ENCODE measurements around the gene CENPK.
"Not testable (repeated sequence)": the region's sequence is repeated elsewhere in the genome, so short reads cannot be mapped to it uniquely, and the experiment has no call there.

CENPK gene

DNA sequence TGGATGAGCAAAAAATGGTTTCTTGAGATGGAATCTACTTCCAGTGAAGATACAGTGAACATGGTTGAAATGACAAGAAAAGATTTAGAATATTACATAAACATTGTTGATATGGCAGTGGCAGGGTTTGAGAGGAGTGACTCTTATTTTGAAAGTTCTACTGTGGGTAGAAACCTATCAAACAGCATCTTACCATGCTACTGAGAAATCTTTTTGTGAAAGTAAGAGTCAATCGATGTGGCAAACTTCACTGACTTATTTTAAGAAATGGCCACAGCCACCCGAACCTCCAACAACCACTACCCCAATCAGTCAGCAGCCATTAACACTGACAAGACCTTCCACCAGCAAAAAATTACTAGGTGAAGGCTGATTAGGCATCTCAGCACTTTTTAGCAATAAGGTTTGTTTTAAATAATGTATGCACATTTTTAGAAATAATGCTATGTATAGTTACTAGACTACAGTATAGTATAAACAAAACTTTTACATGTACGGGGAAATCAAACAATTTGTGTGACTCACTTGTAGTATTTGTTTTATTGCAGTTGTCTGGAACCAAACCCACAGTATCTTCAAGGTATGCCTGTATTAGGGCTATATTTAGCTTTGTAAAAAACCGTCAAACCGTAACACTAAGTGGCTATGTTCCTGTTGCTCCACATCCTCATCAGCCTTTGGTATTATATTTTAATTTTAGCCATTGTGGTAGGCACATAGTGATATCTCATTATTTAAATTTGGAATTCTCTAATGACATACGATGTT is 50.6 kb downstream of the CENPK start:
- no peak for DNase-seq
- in situ Hi-C loops (cut with MboI; ENCODE audit: low pct_unique_long_range_greater_than_20kb, low sequenced_read_pairs), result no loop called here

- in situ Hi-C loops (cut with MboI; ENCODE audit: low pct_unique_long_range_greater_than_20kb, low sequenced_read_pairs), result no loop called here
- DNase-seq, result no peak
These were observed 54.0 kb downstream of the CENPK start for GRCh38 chr5:65508978-65509377.

DNA sequence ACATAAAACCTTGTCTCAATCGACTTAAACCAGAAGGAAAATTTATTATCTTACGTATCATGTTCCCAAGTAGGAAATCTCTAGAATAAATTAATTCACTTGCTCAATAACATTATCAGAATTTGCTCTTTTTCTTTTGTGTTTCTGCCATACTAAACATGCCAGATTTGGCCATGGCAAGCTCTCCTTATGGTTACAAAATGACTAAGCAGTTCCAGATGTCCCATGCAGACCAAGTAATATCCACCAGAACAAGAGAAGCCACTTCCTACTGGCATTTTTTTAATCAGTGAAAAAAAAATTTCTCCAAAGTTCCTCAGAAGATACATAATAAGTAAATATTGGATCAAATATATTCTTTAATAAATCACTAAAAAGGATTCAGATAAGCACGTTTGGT is 56.0 kb downstream of the CENPK start:
- in situ Hi-C loops (cut with MboI; ENCODE audit: low pct_unique_long_range_greater_than_20kb, low sequenced_read_pairs), result no loop called here
- no peak for DNase-seq

DNA sequence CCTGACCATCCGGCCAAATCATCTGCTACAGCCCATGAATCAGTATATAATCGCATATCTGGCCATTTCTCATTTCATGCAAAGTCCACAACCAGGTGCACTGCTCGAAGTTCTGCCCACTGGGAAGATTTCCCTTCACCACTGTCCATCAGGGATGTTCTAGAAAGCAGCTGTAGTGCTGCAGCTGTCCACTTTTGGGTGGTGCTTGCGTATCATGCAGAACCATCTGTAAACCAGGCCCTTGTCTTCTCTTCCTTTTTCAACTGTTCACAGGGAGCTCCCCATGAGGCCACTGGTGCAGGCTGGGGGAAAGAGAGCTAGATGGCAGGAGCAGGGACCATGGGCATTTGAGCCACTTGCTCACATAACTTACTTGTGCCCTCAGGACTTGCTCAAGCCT is 73.8 kb downstream of the CENPK start:
- no peak for DNase-seq
- in situ Hi-C loops (cut with MboI; ENCODE audit: low pct_unique_long_range_greater_than_20kb, low sequenced_read_pairs), result loop anchor here (25.0 kb wide), 2 partner anchors 402 to 677 kb away; no protein-coding TSS in a partner anchor

DNA sequence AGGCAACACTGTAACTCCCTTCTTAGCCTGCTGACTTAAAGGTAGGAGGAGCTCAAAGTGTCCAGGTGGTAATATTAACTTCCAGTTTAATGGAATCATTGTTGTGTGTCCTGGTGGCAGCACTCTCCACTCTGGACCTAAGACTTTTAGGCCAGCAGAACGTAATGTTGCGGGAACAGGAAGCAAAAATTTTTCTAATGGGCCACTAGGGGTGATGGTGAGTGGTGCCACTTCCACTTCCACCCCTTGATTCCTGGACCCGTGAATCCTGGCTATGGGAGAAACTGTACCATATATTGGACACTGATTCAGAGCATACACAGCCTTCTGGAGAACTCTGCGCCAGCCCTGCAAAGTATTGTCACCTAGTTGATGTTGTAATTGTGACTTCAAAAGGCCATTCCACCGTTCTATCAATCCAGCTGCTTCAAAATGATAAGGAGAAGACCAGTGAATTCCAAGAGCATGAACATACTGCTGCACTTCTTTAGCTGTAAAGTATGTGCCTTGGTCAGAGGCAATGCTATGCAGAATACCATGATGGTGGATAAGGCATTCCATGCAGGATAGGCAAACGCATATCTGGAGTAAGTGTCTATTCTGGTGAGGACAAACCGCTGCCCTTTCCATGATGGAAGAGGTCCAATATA is 74.8 kb downstream of the CENPK start:
- in situ Hi-C loops (cut with MboI; ENCODE audit: low pct_unique_long_range_greater_than_20kb, low sequenced_read_pairs), result loop anchor here (25.0 kb wide), 2 partner anchors 401 to 676 kb away; no protein-coding TSS in a partner anchor
- DNase-seq, result not testable (repeated sequence)

- in situ Hi-C loops (cut with MboI; ENCODE audit: low pct_unique_long_range_greater_than_20kb, low sequenced_read_pairs), result loop anchor here (25.0 kb wide), 2 partner anchors 400 to 675 kb away; no protein-coding TSS in a partner anchor
- not testable (repeated sequence) for DNase-seq
These were observed 76.2 kb downstream of the CENPK start for GRCh38 chr5:65486803-65487202.

GRCh38 chr5:65485405-65485804 is 77.6 kb downstream of the CENPK start:
- in situ Hi-C loops (cut with MboI; ENCODE audit: low pct_unique_long_range_greater_than_20kb, low sequenced_read_pairs), result loop anchor here (25.0 kb wide), 2 partner anchors 398 to 673 kb away; no protein-coding TSS in a partner anchor
- no peak for DNase-seq

- in situ Hi-C loops (cut with MboI; ENCODE audit: low pct_unique_long_range_greater_than_20kb, low sequenced_read_pairs), result loop anchor here (25.0 kb wide), 2 partner anchors 396 to 671 kb away; no protein-coding TSS in a partner anchor
These were observed 79.2 kb downstream of the CENPK start for GRCh38 chr5:65483546-65484346.

DNA sequence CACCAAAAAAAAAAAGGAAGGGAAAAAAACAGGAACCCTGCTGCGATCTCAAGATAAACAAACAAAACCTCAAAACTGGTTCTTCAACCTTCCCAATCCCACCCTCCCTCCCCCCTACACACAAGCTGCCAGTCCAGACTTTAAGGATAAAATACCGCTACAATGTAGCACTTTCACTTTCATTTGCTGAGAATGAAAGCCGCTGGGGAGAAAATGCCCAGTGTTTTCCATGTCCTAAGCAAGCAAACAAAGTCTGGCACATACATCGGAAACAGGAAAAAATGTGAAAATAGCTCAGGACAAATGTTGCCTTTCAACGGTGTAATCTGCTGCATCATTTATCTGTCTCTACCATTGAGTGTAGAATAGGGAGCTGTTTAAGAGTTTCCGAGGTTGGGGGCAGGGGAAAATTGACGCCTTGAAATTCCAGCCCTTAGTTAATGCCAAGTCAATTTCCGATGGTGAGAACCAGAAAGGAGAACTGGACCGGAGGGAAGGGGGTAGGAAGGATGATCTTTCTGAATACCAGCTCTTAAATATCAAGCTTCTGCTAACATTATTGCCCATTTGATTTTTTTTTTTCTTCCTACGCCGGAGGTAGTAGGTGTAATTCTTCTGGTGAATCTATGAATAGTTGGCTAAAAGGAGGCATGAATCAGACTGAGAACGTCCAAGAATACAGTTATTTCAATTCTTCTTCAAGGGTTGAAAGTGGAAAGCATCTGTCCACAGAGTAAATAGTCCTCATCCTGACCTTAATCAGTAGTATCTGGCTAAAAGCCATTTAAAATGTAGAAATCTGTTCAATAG is 80.0 kb downstream of the CENPK start:
- no peak for DNase-seq
- in situ Hi-C loops (cut with MboI; ENCODE audit: low pct_unique_long_range_greater_than_20kb, low sequenced_read_pairs), result loop anchor here (25.0 kb wide), 2 partner anchors 396 to 671 kb away; no protein-coding TSS in a partner anchor

More at GRCh38 chr5:65483546-65484346, 79.2 kb downstream of the CENPK start:
- peak; percentile 62 for DNase-seq

DNA sequence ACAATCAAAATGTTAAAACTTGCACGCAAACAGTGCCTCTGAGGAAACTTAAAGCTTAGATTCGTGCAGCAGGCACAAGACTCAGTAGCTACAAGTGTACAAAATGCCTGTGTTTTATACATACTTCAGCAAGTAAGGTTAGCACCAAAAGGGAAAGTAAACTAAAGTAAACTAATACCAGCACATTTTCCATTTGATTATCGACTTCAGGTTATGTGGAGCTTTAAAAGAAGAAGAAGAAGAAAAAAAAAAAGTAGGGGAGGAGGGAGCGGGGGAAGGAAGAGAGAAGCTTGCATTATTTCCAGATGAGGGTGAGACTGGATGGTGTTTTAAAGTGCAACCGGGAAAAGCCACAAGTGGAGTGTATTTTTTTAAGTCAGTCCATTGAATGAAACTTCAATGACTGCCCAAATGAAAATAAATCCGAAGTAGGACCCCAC is 80.7 kb downstream of the CENPK start:
- in situ Hi-C loops (cut with MboI; ENCODE audit: low pct_unique_long_range_greater_than_20kb, low sequenced_read_pairs), result loop anchor here (25.0 kb wide), 2 partner anchors 395 to 670 kb away; no protein-coding TSS in a partner anchor
- peak; percentile 67 for DNase-seq

GRCh38 chr5:65481635-65482295 is 81.2 kb downstream of the CENPK start, which contains the start of gene ADAMTS6:
Gene ADAMTS6, minus strand, starts transcription at chr5:65481920. Its CDS starts 8,247 bp downstream, at chr5:65473673.
- peak; percentile 83 for DNase-seq

GRCh38 chr5:65481171-65481581 is 81.8 kb downstream of the CENPK start:
- in situ Hi-C loops (cut with MboI; ENCODE audit: low pct_unique_long_range_greater_than_20kb, low sequenced_read_pairs), result loop anchor here (25.0 kb wide), 2 partner anchors 394 to 669 kb away; no protein-coding TSS in a partner anchor
- DNase-seq, result no peak

More at GRCh38 chr5:65481635-65482295, 81.2 kb downstream of the CENPK start, which contains the start of gene ADAMTS6:
- in situ Hi-C loops (cut with MboI; ENCODE audit: low pct_unique_long_range_greater_than_20kb, low sequenced_read_pairs), result loop anchor here (25.0 kb wide), 2 partner anchors 394 to 669 kb away; no protein-coding TSS in a partner anchor

- peak; percentile 65 for DNase-seq
These were observed 82.6 kb downstream of the CENPK start for GRCh38 chr5:65480306-65480865.

DNA sequence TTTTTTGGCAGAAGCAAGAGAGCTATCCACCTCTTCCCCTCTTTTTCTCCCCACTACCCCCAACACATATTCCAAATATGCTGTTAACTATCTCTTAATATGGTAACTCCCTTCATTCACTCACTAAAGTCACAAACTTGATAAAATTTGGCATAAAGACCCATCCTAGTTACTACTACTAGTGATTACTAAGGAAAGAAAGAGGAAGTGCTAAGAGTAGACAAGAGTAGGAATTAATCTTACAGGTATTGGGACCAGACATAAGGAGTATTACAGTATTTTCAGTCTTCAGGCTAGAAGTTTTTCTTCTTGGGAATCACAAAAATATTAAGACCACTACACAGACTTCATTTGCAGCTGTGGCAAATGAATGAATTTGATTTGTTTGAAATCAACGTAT is 83.4 kb downstream of the CENPK start:
- DNase-seq, result peak; percentile 15
- in situ Hi-C loops (cut with MboI; ENCODE audit: low pct_unique_long_range_greater_than_20kb, low sequenced_read_pairs), result loop anchor here (25.0 kb wide), 2 partner anchors 392 to 667 kb away; no protein-coding TSS in a partner anchor

More at GRCh38 chr5:65480306-65480865, 82.6 kb downstream of the CENPK start:
- in situ Hi-C loops (cut with MboI; ENCODE audit: low pct_unique_long_range_greater_than_20kb, low sequenced_read_pairs), result loop anchor here (25.0 kb wide), 2 partner anchors 393 to 668 kb away; no protein-coding TSS in a partner anchor

DNA sequence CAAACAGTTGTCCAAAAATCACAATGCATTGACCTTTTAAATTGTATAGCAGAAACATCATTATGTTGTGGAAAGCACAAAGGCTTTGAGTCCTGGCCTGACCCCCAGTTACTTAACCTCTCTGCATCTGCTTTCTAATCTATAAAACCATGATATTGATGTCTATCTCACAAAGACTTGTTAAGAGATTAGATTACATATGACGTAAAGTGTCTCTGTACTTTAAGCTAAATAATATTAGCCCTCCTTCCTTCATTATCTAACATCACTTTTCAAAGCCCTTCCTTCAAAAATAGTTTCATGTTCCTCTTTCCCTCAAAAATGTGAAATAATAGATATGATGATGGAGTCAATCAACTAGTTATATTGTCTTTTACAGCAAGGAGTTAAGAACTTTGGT is 84.6 kb downstream of the CENPK start:
- DNase-seq, result no peak
- in situ Hi-C loops (cut with MboI; ENCODE audit: low pct_unique_long_range_greater_than_20kb, low sequenced_read_pairs), result loop anchor here (25.0 kb wide), 2 partner anchors 391 to 666 kb away; no protein-coding TSS in a partner anchor

DNA sequence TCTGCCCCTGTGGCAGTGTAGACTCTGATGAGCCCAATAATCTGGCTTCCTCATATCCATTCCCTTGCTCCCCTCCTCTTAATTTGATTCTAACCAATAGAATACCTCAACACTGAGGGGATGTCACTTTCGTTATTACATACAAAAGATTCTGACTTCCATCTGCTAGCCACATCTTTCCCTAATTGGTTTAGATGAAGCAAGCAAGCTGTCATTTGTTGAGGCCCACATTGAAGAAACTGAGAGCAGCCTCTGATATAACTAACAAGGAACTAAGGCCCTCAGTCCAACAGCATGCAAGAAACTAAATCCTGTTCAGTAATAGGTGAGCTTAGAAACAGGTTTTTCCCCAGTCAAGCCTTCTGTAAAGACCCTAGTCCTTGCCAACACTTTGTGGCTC is 87.1 kb downstream of the CENPK start:
- no peak for DNase-seq
- in situ Hi-C loops (cut with MboI; ENCODE audit: low pct_unique_long_range_greater_than_20kb, low sequenced_read_pairs), result loop anchor here (25.0 kb wide), 2 partner anchors 389 to 664 kb away; no protein-coding TSS in a partner anchor

DNA sequence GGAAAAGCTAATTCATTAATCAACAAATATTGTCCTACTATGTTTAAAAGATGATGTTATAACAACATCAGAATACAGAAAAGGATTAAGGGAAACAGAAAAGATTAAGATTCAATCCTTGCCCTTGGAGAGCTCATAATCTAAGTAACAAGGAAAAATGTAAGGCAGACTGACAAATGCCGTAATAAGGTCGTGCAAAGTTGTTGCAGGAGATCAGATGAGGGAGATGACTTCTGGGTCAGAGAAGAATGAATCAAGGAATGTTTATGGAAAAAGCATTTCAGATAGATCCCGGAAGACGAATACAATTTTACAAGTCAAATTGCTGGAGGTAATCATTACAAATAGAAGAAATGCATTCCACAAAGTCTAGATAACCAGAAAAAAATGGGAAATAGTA is 87.6 kb downstream of the CENPK start:
- DNase-seq, result no peak
- in situ Hi-C loops (cut with MboI; ENCODE audit: low pct_unique_long_range_greater_than_20kb, low sequenced_read_pairs), result loop anchor here (25.0 kb wide), 2 partner anchors 388 to 663 kb away; no protein-coding TSS in a partner anchor

Data from KBM-7 (cell line).